8988T (cell line): ENCODE data around the gene PCCB.
"Not testable (repeated sequence)": the region's sequence is repeated elsewhere in the genome, so short reads cannot be mapped to it uniquely, and the experiment has no call there.

ENCODE experiments used
- DNase-seq: peaks from one replicate; pipeline ENCODE4 v3.0.0; 2011

PCCB gene

DNA sequence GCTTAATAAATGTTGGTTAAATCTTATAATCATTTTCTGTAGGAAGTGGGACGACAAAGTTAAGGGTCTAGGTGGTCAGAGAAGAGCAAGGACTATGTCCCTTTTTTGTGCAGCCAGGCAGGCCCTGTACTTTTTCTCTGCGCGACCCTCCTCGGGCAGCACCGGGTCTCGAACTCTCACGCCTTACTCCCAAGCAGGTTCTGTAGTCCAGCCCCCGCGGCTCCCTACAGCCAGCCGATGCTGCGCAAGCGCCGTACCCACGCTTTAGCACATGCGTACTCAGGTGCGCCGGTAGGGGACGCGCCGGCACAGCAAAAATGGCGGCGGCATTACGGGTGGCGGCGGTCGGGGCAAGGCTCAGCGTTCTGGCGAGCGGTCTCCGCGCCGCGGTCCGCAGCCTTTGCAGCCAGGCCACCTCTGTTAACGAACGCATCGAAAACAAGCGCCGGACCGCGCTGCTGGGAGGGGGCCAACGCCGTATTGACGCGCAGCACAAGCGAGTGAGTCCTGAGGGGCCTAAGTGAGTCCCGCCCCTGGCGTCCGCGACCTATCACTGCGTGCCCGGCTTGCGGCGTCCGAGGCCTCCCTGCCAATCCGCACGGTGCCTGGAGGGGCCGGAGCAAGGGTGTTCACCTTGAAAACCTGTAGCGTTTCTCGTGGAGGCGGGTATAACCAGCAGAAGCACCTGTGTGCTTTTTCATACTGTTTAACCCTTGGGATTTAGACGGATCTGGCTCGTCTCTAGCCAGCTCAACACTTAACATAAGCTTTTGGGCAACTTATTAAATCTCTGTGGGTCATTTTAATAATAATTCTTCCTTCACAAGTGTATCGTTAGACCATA, at the start of gene PCCB:
PCCB (plus strand) TSS at position 282 of the 844 bp plus-strand sequence; CDS start at position 318, 36 bp downstream.
- DNase-seq, result peak; percentile 78

DNA sequence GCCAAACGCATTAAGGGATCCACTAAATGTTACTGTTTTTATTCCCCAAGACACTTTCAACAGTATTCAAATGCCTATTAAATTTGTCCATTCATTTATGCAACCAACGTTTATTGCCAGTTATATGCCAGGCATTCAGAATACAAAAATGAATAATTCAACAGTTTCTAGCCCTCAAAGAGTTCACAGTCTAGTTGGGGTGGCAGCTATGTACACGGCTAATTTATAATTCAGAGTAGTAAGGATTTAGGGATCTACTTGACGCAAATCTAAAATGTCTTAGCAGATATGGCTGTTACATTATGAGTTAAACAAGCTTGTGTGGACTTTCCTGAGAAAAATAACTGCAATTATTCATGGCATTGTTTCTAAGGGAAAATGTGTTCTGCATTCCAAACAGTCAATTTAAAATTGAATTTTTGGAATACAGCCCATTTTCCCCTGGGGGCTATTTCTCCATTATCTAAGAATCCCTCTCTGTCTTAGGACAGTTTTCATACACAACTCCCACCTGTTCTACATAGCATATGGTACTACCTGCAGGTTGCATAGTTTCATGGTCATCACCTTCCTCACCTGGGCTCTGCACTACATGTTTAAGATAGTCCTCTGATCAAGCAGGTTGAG, 42.5 kb upstream of the PCCB start:
- no peak for DNase-seq

DNA sequence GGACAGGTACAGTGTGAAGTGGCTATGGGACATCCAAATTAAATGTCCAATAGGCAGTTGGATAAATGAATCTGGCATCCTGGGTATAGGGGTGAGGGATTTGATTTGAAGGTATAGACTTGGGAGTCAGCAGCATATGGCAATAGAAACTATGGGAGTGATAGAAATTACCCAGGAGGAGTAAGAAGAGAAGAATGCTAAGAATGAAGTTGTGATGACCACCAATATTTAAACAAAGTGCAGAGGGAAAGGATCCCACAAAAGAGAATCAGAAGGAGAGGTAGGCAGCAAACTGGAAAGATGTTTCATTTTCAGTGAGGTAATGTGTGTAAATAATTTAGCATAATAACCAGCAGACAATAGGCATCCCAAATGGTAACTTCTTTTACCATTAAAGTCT, 40.2 kb upstream of the PCCB start:
- DNase-seq, result no peak

DNA sequence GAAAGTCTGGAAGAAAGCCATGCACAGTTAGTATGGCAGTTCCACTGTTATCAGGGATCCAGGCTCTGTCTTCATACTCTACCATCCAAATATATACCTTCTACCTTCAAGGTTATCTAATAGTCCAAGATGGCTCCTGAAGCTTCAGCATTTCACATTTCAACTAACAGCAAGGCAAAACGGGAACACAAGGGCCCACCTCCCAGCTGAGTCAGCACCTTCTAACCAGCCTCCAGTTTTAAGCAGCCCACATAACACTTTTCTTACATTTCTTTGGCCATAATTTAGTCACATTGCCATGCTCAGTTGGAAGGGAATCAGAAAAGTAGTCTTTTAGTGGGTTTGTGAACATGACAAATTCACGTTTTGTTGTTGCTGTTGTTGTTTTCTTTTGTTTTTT, 38.6 kb upstream of the PCCB start:
- no peak for DNase-seq

DNA sequence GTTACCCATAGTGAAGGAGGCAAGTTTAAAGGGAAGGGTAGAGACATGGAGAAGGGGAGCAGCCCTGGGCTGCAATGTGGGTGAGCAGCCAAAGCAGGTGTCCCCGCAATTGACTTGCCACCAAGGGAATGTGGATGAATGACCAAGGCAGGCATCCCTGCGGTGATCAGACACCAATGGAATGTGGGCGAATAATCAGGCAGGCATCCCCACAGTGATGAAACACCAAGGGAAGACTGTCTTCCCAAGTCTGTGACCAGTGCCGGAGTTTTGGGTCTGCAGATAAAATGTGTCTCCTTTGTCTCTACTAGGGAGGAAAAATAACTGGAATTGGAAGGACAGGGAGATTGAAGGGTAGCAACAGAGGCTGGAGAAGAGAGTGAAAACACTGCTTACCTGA, 27.4 kb upstream of the PCCB start:
- not testable (repeated sequence) for DNase-seq

DNA sequence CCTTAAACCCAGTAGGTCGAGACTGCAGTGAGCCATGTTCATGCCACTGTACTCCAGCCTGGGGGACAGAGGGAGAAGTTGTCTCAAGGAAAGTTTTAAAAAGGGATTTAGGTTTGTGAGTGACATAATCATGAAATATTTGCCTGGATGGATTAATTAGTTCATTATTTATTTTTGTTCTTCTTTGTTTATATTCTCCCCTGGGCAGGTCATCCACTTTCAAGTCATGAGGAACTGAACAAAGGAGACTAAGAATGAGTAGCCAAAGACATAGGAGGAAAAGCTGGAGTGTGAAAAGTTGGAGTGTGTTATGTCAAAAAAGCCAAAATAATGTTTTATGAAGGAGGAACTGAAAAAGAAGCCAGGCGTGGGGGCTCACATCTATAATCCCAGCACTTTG, 17.7 kb upstream of the PCCB start:
- DNase-seq, result no peak

DNA sequence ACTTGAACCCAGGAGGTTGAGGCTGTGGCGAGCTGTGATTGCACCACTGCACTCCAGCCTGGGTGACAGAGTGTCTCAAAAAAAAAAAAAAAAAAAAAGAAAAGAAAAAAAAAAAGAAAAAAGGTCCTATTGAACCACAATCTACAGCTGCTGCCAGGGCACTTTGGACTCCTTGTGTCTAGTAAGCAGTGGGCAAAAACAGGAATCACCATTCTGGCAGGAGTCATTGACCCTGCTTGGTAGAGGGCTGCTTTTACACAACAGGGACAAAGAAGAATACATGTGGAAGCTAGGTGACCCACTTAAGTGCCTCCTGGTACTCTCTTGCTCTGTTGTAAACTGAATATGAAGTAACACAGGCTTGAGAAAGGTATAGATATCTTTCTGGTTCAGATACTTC, 14.6 kb upstream of the PCCB start:
- DNase-seq, result no peak

DNA sequence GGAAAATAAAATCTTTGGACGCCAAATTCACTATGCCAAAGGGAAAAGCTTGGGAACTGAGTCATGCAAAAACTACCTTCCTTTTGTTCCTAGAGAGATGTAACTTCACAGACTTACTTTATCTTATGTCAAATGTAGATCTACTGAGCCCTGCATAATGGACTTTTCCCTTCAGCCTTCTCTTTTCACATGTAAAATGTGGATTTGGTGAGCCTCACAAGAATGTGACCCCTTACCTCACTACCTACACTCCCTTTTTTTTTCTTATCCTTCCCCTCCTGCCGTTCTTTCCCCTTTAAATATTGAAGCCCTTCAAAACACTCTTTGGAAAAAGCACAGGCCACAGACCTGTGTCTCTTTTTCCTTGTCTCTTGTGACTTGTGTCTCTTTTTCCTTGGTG, 14.0 kb upstream of the PCCB start:
- DNase-seq, result no peak

DNA sequence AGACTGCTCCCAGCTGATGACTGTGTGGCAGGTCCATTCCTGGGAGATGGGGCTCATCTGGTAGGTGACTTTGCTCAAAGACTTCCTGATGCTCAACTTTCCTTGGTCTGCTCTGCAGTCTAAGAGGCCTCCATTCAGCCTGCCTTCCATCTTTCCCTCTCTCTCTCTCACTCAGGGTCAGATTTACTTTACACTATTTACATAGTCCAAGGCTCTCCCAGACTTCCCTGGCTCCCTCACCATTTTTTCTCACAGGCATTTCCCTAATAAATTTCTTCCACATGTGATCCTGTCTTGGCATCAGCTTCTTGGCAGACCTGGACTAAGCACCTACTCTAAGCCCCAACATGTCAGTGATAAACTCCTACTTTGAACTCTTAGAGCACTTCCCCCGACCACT, 13.0 kb upstream of the PCCB start:
- DNase-seq, result no peak

DNA sequence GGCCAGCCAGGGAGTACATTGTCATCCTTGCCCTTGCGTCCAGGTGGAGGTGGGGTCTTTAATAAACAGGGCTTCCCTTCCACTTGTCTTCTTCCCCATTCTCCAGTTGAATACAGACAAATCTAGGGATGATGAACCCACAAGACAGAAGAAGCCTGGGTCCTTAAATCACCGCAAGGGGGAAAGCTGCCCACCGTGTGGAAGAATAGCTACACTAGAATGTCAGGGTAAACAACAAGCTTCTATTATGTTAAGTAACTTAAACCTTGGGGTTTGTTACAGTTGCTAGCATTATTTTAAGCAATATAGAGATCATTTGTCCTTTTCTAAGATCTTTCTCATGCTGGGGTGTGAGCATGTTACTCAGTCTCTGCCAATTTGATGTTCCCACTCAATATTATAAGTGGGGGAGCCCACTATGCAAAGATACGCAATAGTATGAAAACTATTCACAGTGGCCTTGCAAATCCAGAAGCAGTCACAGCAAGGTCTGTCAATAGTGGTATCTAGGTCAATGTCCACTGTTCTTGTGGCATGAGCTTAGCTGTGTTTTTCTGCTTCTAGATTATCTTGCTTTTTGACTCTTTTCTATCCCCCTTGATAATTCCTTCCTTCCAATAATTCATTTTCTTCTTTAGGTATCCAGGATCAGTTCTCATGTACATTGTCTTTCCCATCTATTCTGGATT, 12.0 kb upstream of the PCCB start:
- no peak for DNase-seq

DNA sequence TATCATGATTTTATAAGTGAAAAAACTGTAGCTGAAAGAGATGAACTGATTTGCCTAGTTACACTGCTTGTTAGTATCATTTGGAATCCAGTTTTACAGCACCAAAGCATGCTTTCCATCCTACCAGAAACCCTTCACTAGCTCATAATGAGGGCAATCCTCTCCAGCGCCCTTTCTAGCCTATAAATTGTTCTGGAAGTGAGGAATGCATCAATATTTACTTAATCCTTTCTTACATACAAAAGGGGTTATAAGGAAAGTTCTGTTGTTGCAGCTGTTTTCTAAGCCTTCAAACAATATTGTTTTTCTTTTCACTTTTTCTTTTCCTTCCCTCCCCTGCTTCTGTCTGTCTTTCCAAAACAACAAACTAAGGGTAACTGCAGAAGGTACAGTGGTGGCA, 11.0 kb upstream of the PCCB start:
- DNase-seq, result no peak

DNA sequence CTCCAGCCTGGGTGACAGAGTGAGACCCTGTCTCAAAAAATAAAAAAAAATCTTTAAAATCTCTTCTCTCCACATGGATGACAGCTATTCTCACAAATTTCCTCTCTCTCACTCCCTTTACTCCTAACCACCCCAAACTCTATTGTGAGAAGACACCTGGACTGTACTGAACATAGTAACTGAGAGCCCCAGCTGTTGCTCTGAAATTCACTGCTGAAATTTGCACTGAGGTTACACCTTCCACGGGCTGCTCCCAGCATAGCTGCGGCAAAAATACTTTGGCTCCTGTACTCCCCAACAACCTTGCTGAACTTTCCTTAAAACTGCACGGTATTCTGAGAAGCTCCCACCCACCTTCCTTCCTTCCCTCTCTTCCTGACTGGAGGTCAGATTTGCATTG, 4.4 kb upstream of the PCCB start:
- no peak for DNase-seq

DNA sequence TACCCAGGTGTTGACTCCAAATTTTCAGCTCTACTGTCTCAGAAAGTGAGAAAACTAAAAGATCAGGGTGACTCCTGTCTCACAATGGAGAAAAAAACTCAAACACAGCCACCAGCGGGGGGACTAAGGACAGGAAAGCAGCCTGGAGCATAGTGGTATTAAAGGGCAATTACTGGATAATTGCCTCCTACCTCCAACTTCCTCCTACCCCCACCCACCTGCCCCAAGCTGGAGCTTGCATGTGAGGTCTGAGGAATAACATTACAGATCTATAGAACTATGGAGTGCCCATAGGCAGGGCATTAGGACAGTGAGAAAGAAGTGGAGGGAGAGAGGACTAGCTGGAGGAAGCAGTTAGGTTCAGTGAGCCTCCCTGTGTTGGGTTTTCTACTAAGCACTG, 2.7 kb upstream of the PCCB start:
- no peak for DNase-seq

DNA sequence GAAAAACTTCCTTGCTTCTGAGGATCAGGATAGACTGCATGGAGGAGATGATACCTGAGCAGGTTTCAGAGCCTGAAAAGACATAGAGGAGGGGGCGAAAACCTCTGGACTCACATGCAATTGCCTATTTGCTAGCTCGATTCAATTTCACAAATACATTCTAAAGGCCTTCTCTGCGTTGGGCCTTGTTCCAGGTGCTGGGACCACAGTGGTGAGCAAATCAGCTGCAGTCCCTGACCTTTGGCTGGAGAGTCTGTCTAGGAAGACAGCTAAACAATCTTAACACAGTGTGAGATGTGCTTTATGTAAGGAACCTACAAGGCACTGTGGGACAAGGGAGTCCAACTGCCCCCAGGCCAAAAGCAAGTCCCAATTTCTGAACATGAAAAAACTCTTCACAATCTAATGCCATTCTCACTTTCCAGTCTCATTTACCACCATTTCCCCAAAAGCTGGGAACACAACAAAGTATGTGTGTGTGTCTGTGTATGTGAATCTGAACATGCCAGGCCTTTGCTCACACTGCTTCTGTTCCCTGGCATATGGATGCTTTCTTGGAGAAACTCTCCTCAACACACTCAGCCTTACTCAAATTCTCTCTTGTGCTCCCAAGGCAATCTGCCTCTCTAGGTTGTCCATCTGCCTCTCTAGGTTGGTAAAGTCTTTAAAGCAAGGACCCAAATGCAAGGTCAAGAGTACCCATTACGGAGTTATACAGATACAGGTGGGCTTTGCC, 2.1 kb upstream of the PCCB start:
- no peak for DNase-seq

DNA sequence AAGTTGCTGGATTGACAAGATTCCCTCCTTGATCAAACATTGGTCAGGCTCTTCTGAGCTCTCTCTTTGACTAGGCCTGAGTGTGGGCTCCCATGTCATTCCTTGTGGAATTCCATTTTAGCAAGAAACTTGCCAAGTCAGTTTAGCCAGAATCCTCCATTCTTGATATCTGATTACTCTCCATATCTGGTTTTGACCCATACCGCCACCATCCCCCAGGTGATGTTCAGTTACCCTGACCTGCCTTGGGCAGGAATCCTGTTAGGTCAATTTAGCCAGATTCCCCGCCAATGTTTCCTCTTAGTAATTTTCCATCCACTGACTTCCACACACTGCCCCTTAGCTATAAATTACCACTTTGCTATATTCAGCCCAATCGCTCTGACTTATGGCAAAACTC, 1.0 kb upstream of the PCCB start:
- no peak for DNase-seq

DNA sequence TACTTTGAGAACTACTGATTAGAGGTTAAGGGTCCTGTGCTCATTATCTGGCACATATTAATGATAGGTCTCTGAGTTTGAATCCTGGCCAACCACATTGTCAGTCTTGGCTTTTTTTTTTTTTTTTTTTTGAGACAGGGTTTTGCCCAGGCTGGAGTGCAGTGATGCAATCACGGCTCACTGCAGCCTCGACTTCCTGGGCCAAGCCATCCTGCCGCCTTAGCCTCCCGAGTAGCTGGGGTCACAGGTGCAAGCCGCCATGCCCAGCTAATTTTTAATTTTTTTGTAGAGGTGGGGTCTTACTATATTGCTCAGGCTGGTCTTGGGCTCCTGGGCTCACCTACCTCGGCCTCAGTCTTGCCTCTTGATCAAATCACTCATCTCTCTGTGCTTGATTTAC, 547 bp upstream of the PCCB start:
- no peak for DNase-seq

DNA sequence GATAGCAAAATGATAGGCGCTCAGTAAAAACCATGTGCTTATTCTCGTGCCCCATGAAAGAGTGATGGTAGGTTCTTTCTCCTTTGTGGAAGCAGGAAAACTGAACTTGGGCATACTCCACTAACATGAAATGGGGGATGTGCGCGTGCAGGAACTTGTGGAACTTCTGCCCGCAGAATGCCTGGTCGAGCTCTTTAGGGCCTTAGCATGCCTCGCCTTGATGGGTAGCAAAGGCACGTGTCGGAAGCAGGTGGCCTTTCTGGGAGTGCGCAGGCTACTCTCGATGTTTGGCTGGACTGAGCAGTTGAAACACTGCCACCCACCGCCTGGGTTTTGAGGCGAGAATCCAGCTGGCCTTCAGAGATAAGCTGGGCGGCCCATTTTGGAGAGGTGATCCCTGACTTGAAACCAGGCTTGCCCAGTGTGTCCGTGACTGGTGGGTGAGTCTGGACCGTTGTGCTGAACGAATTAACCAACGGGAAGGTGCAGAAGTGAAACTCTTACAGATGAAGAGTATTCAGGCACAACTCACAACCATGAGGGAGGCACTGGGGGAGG, 842 bp downstream of the PCCB start:
- no peak for DNase-seq

DNA sequence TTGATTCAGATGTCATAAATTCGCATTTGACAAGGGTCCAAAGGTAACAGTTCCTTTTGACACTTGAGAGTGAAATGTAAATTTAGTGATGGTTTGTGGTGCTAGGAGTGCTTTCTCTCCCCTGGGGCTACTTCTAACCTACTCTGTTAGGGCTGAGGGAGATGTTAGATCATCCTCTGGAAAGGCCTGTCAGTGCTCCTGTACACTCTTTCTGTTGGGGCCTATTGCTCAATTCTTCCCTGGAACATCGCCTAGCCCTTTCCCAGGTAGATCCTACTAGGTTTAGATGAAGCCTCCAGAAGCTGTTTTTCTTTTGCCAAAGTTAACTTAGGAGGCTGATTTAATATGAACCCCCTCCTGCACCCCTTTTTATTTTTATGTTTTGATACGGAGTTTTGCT, 1.4 kb downstream of the PCCB start:
- DNase-seq, result no peak

DNA sequence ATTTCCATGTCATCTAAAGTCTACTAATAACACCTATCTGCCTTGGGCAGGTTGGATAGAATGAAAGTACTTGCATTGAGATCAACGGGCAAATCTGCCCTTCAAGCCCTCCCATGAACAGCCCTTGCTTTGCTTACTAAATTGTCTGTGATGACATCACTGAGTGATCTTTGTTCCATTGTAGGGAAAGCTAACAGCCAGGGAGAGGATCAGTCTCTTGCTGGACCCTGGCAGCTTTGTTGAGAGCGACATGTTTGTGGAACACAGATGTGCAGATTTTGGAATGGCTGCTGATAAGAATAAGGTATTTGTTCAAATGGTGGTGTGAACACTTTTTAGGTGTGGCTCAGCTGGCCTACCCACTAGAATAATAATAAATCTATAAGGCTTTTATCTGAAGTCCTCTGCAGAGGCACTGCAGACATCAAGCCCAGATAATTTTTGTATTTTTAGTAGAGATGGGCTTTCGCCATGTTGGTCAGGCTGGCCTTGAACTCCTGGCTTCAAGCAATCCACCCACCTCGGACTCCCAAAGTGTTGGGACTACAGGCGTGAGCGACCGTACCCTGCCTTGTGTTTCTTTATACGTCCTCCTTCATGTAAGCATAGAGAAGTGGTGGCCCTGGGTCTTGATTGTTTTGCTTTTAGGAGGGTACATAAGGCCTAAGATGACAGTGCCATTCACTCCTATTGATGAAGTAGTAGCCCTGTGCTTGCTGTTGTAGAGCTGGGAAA, 5.7 kb downstream of the PCCB start:
- no peak for DNase-seq

DNA sequence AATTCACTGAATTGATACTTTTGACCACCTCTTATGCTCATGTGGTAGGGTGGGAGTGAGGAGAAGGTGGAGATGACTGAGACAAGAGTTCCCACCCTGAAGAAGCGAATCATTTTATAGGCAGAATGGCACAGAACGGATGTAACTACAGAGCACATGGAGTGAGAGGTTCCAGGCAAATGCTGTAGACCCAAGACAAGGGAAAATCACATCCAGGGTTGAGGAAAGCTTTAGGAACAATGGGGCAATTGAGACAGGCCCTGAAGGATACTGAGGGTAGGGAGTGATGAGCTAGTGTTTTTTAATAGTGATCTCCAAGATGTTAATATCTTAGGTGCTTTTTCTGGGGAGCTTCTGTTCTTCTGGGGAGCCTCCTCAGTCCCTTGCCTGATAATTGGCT, 8.1 kb downstream of the PCCB start:
- DNase-seq, result no peak

DNA sequence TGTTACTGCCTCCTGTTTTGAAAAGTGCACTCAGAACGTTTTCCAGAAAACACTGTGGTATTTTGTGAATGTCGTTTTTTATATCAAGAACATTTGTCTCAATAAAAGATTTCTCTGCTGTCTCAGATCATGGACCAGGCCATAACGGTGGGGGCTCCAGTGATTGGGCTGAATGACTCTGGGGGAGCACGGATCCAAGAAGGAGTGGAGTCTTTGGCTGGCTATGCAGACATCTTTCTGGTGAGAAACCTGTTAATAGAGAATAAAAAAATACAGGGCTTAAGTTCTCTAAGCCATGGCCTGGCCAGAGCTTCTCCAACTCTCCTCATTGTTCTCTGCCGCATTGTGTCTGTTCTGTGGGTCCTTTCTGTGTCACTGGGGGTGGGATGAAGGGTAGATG, 11.7 kb downstream of the PCCB start:
- no peak for DNase-seq

DNA sequence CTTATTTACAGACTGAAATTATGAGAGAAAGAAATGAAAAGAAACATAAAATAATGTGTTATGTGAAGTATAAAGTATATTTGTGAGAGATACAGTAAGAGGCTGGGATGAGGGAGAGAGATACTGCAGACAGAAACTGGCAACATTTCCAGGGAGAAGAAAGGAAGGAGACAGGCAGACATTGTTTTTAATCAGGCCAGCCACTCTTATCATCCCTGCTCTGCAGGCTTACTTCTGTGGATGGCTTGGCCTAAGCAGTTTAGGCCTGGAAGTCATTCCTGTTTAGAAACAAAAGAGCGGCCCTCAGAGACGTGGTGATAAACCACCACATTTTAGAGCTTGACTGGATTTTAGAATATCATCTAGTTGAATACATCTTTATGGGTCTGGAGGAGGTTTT, 12.4 kb downstream of the PCCB start:
- no peak for DNase-seq
